Limb (tissue), 2 donors: Measurements from ENCODE around the gene OR7A17.
A peak's percentile ranks its signal among the peaks of the same experiment; 100 is the strongest.

ENCODE experiments used
- DNase-seq, 2 donors: peaks; one replicate each; pipeline ENCODE4 v3.0.0-alpha.2; 2016; ENCODE audit errors: extremely low spot score in 2 of 2

Gene OR7A17

GRCh38 chr19:14886032-14886431, at the start of gene OR7A17:
Gene OR7A17 (minus strand): TSS chr19:14886132. CDS start chr19:14881355, 4,777 bp downstream.
- no peak for DNase-seq

DNA sequence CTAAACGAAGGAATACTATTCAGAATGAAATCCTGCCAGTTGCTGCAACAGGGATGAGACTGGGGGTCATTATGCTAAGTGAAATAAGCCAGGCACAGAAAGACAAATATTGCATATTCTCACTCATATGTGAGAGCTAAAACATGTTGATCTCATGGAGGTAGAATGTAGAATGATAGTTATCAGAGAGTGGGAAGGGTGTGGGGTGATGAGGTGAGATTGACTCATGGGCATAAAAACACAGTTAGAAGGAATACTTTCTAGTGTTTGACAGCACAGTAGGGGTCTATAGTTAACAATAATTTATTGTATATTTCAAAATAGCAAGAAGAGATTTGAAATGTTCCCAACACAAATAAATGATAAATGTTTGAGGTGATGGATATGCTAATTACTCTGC, 47.6 kb upstream of the OR7A17 start:
- no peak for DNase-seq

DNA sequence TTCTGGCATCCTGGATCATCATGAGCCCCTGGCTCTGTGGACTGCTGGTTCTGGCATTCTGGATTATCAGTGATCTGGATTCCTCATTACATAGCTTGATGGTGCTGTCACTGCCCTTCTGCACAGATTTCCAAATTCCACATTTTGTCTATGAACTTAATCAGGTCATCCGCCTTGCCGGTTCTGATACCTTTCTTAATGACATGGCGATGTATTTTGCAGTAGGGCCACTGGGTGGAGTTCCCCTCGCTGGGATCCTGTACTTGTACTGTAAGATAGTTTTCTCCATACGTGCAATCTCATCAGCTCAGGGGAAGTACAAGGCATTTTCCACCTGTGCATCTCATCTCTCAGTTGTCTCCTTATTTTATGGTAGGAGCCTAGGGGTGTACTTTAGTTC, 30.9 kb upstream of the OR7A17 start:
- no peak for DNase-seq

GRCh38 chr19:14915116-14915515, 29.2 kb upstream of the OR7A17 start:
- DNase-seq: no peak

GRCh38 chr19:14906711-14907110, 20.8 kb upstream of the OR7A17 start:
- no peak for DNase-seq

GRCh38 chr19:14901675-14902260, 15.8 kb upstream of the OR7A17 start:
- DNase-seq: no peak

DNA sequence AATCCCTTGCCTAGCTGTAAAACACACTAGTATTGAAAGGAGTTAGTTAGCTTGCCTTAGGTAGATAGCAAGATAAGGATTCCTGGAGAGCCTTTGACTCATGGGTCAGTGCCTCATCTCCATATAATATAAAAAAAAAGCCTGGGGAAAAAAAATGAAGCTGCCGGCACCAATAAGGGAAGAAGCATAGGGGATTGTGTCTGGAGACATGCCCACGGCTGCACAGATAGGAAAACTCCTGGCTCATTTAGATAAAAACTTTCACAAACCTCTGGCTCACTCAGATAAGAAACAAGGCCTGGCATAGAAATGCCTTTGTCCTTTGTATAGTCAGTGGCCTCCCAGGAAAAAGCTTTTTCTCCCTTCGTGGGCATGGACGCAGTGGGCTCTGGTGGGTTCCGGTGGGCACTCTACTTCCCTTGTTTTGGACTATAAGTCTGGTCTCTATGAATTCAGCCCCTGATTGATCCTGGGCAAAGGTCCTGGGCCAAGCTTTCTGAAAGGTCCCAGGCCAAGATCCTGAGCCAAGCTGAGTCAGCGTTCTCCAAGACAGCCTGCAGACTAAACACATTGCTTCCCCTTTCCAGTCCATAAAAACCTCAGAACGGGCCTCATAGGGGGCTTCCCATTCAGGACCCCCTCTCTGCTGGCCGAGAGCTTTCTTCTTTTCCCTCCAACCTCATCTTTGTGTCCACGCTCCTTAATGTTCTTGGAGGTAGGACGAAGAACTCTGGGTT, 4.9 kb upstream of the OR7A17 start:
- DNase-seq: no peak

- no peak for DNase-seq
Observed at GRCh38 chr19:14889994-14890642, 4.2 kb upstream of the OR7A17 start.

DNA sequence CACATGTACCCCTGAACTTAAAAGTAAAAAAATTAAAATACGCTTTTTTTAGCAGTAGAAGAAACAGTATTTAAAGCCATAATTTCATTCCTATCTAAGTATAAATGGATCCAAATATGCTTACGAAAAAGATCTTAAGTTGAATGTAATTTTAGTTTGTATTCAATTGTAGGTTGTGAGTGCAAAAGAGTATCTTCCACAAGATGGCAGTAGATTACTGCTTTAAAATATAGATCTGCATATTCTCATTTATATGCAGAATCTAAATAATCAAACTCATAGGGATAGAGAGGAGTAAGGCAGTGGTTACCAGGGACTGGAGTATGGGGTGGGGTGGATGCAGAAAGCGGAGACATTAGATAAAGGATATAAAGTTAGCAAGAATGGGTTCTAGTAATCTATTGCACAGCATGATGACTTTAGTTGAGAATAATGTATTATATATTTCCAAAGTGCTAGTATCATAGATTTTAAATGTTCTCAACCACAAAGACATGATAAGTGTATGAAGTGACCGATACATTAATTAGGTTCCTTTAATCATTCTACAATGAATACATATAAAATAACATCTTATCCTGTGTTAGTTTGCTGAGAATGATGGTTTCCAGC, 14.2 kb downstream of the OR7A17 start:
- DNase-seq: peak in 1 of 2 donors; percentile 27

- DNase-seq: no peak
Observed at GRCh38 chr19:14868497-14868896, 17.4 kb downstream of the OR7A17 start.

- no peak for DNase-seq
Observed at GRCh38 chr19:14848822-14849221, 37.1 kb downstream of the OR7A17 start, which contains the start of gene OR7A10. Gene OR7A10 (minus strand): TSS chr19:14848922. CDS start chr19:14841877, 7,045 bp downstream.

GRCh38 chr19:14843578-14843977, 42.4 kb downstream of the OR7A17 start:
- no peak for DNase-seq

GRCh38 chr19:14843169-14843568, 42.8 kb downstream of the OR7A17 start:
- DNase-seq: no peak

GRCh38 chr19:14840206-14840605, 45.7 kb downstream of the OR7A17 start:
- DNase-seq: no peak

GRCh38 chr19:14837391-14837790, 48.5 kb downstream of the OR7A17 start:
- no peak for DNase-seq

- peak; percentile 31 to 32 for DNase-seq
Observed at GRCh38 chr19:14835011-14835410, 50.9 kb downstream of the OR7A17 start, which contains the start of the genes OR7A5 and OR7C1. Gene OR7A5 (minus strand): TSS chr19:14835185. CDS start chr19:14828241, 6,944 bp downstream. Gene OR7C1 (minus strand): TSS chr19:14835185. CDS start chr19:14800136, 35,049 bp downstream.

GRCh38 chr19:14830702-14831101, 55.2 kb downstream of the OR7A17 start:
- no peak for DNase-seq
